Stimulated activated CD4-positive, alpha-beta T cell treated with anti-CD3 and anti-CD28 coated beads, Interleukin-4, amount 100 ng/mL, for 1 hour (primary cell): ENCODE data around the gene C3orf18.

Source experiments
- DNase-seq: peaks from one replicate; pipeline ENCODE4 v3.0.0-alpha.2; 2020

C3orf18 gene

GRCh38 chr3:50603261-50604109 lies 35.9 kb upstream of the C3orf18 start:
- DNase-seq: peak; percentile 32

- no peak for DNase-seq
These were observed 35.1 kb upstream of the C3orf18 start for GRCh38 chr3:50602595-50603191.

GRCh38 chr3:50600841-50601591 lies 33.5 kb upstream of the C3orf18 start:
- DNase-seq: peak; percentile 92

GRCh38 chr3:50600141-50600753 lies 32.7 kb upstream of the C3orf18 start:
- no peak for DNase-seq

GRCh38 chr3:50599716-50600118 lies 32.2 kb upstream of the C3orf18 start:
- DNase-seq: no peak

GRCh38 chr3:50599115-50599715 lies 31.7 kb upstream of the C3orf18 start:
- DNase-seq: no peak

GRCh38 chr3:50594253-50594785 lies 26.8 kb upstream of the C3orf18 start:
- no peak for DNase-seq

- peak; percentile 25 for DNase-seq
These were observed 25.0 kb upstream of the C3orf18 start for GRCh38 chr3:50592568-50592967.

GRCh38 chr3:50591196-50591741 lies 23.7 kb upstream of the C3orf18 start:
- DNase-seq: peak; percentile 44

GRCh38 chr3:50588759-50589433 lies 21.3 kb upstream of the C3orf18 start:
- no peak for DNase-seq

GRCh38 chr3:50587806-50588758 lies 20.5 kb upstream of the C3orf18 start:
- DNase-seq: peak; percentile 85

GRCh38 chr3:50587373-50587772 lies 19.8 kb upstream of the C3orf18 start:
- DNase-seq: no peak

GRCh38 chr3:50586763-50587070 lies 19.2 kb upstream of the C3orf18 start:
- no peak for DNase-seq

- DNase-seq: peak; percentile 58
These were observed 18.6 kb upstream of the C3orf18 start for GRCh38 chr3:50585919-50586762.

GRCh38 chr3:50584391-50584790 lies 16.8 kb upstream of the C3orf18 start:
- no peak for DNase-seq

GRCh38 chr3:50583897-50584296 lies 16.4 kb upstream of the C3orf18 start:
- no peak for DNase-seq

GRCh38 chr3:50582083-50582482 lies 14.5 kb upstream of the C3orf18 start:
- DNase-seq: no peak

- no peak for DNase-seq
These were observed 13.9 kb upstream of the C3orf18 start for GRCh38 chr3:50581459-50581842.

- no peak for DNase-seq
These were observed 13.3 kb upstream of the C3orf18 start for GRCh38 chr3:50580683-50581458.
